Measurements from ENCODE around the gene IFT57. TPM values are rescaled to one million over a fixed set of nuclear protein-coding genes. Genes with fewer than 3 reads are reported as not detected.

Gene IFT57
- total RNA-seq, 1 donor from 2014 or later, result 34.9 TPM

- Mint-ChIP-seq H3K9me3 (peaks cover 11% of the 10 kb centered on the region), H3K36me3 (ENCODE audit: low read depth) (peaks cover 45% of the 10 kb centered on the region), H3K27ac (peak overlapping the region; percentile 95), H3K4me3 (peak overlapping the region; percentile 87), H3K4me1 (ENCODE audit: low read depth) (peaks cover 84% of the 10 kb centered on the region), H3K27me3 (ENCODE audit: insufficient read depth) (no peaks in the 10 kb centered on the region)
- DNase-seq (ENCODE audit: low spot score), result peak; percentile 60
- intact Hi-C loops (cut with micrococcal nuclease), result loop anchor here (5.0 to 10.0 kb wide), 2 partner anchors 80 to 603 kb away; partner anchors contain the start of gene BBX
Observed at GRCh38 chr3:108127301-108127988, 94.8 kb downstream of the IFT57 start.

GRCh38 chr3:108126348-108126747 is 95.9 kb downstream of the IFT57 start:
- intact Hi-C loops (cut with micrococcal nuclease), result loop anchor here (5.0 to 10.0 kb wide), 2 partner anchors 79 to 602 kb away; partner anchors contain the start of gene BBX
- no peak for DNase-seq (ENCODE audit: low spot score)
- H3K36me3 Mint-ChIP-seq (ENCODE audit: low read depth), result peaks cover 34% of the 10 kb centered on the region
- H3K27me3 Mint-ChIP-seq (ENCODE audit: insufficient read depth), result peaks cover 2% of the 10 kb centered on the region
- peaks cover 11% of the 10 kb centered on the region for H3K9me3 Mint-ChIP-seq
- peak overlapping the region; percentile 96 for H3K27ac Mint-ChIP-seq
- H3K4me1 Mint-ChIP-seq (ENCODE audit: low read depth), result peaks cover 74% of the 10 kb centered on the region
- H3K4me3 Mint-ChIP-seq, result peak overlapping the region; percentile 89

GRCh38 chr3:108125550-108126071 is 96.6 kb downstream of the IFT57 start:
- peak; percentile 46 for DNase-seq (ENCODE audit: low spot score)
- Mint-ChIP-seq H3K4me1 (ENCODE audit: low read depth) (peaks cover 66% of the 10 kb centered on the region), H3K27ac (peak overlapping the region; percentile 96), H3K27me3 (ENCODE audit: insufficient read depth) (peaks cover 2% of the 10 kb centered on the region), H3K36me3 (ENCODE audit: low read depth) (peaks cover 32% of the 10 kb centered on the region), H3K4me3 (peak overlapping the region; percentile 89), H3K9me3 (peaks cover 11% of the 10 kb centered on the region)
- intact Hi-C loops (cut with micrococcal nuclease), result loop anchor here (1.0 to 10.0 kb wide), 7 partner anchors 35 to 709 kb away; partner anchors contain the start of genes BBX and IFT57

GRCh38 chr3:108125153-108125543 is 97.1 kb downstream of the IFT57 start:
- no peak for DNase-seq (ENCODE audit: low spot score)
- Mint-ChIP-seq H3K9me3 (peaks cover 11% of the 10 kb centered on the region), H3K27me3 (ENCODE audit: insufficient read depth) (peaks cover 2% of the 10 kb centered on the region), H3K27ac (peak overlapping the region; percentile 96), H3K36me3 (ENCODE audit: low read depth) (peaks cover 32% of the 10 kb centered on the region), H3K4me1 (ENCODE audit: low read depth) (peaks cover 62% of the 10 kb centered on the region), H3K4me3 (peak overlapping the region; percentile 89)
- intact Hi-C loops (cut with micrococcal nuclease), result loop anchor here (1.0 to 10.0 kb wide), 7 partner anchors 35 to 710 kb away; partner anchors contain the start of genes BBX and IFT57

- DNase-seq (ENCODE audit: low spot score), result peak; percentile 67
- Mint-ChIP-seq H3K4me1 (ENCODE audit: low read depth) (peaks cover 59% of the 10 kb centered on the region), H3K36me3 (ENCODE audit: low read depth) (peaks cover 28% of the 10 kb centered on the region), H3K4me3 (peak overlapping the region; percentile 89), H3K27me3 (ENCODE audit: insufficient read depth) (peaks cover 2% of the 10 kb centered on the region), H3K27ac (peak overlapping the region; percentile 96), H3K9me3 (peaks cover 11% of the 10 kb centered on the region)
- intact Hi-C loops (cut with micrococcal nuclease), result loop anchor here (1.0 to 10.0 kb wide), 10 partner anchors 10 to 710 kb away; partner anchors contain the start of genes BBX and IFT57
Observed at GRCh38 chr3:108124337-108125152, 97.7 kb downstream of the IFT57 start.

GRCh38 chr3:108123326-108123725 is 98.9 kb downstream of the IFT57 start:
- intact Hi-C loops (cut with micrococcal nuclease), result loop anchor here (10.0 kb wide), 1 partner anchor 599 kb away; the partner anchor contains the start of gene BBX
- DNase-seq (ENCODE audit: low spot score), result no peak
- peaks cover 60% of the 10 kb centered on the region for H3K4me1 Mint-ChIP-seq (ENCODE audit: low read depth)
- H3K4me3 Mint-ChIP-seq, result no peak overlapping the region
- H3K9me3 Mint-ChIP-seq, result peaks cover 7% of the 10 kb centered on the region
- peak overlapping the region; percentile 56 for H3K27ac Mint-ChIP-seq
- H3K36me3 Mint-ChIP-seq (ENCODE audit: low read depth), result peaks cover 17% of the 10 kb centered on the region
- H3K27me3 Mint-ChIP-seq (ENCODE audit: insufficient read depth), result peaks cover 2% of the 10 kb centered on the region

- Mint-ChIP-seq H3K4me1 (ENCODE audit: low read depth) (peaks cover 62% of the 10 kb centered on the region), H3K36me3 (ENCODE audit: low read depth) (peaks cover 10% of the 10 kb centered on the region), H3K9me3 (peaks cover 1% of the 10 kb centered on the region), H3K4me3 (no peak overlapping the region), H3K27me3 (ENCODE audit: insufficient read depth) (peaks cover 2% of the 10 kb centered on the region), H3K27ac (no peak overlapping the region)
- intact Hi-C loops (cut with micrococcal nuclease), result loop anchor here (10.0 kb wide), 1 partner anchor 597 kb away; the partner anchor contains the start of gene BBX
- no peak for DNase-seq (ENCODE audit: low spot score)
Observed at GRCh38 chr3:108122276-108122675, 99.9 kb downstream of the IFT57 start.

- no peaks in the 10 kb centered on the region for H3K9me3 Mint-ChIP-seq
- intact Hi-C loops (cut with micrococcal nuclease), result loop anchor here (2.0 to 10.0 kb wide), 2 partner anchors 15 to 595 kb away; partner anchors contain the start of gene BBX
- no peak overlapping the region for H3K27ac Mint-ChIP-seq
- peaks cover 8% of the 10 kb centered on the region for H3K27me3 Mint-ChIP-seq (ENCODE audit: insufficient read depth)
- no peak overlapping the region for H3K4me3 Mint-ChIP-seq
- no peak for DNase-seq (ENCODE audit: low spot score)
- H3K36me3 Mint-ChIP-seq (ENCODE audit: low read depth), result no peaks in the 10 kb centered on the region
- peaks cover 43% of the 10 kb centered on the region for H3K4me1 Mint-ChIP-seq (ENCODE audit: low read depth)
Observed at GRCh38 chr3:108119398-108120104, 102.7 kb downstream of the IFT57 start.

GRCh38 chr3:108118038-108118768 is 104.0 kb downstream of the IFT57 start:
- Mint-ChIP-seq H3K4me3 (no peak overlapping the region), H3K27ac (peak overlapping the region; percentile 11), H3K4me1 (ENCODE audit: low read depth) (peaks cover 29% of the 10 kb centered on the region), H3K36me3 (ENCODE audit: low read depth) (no peaks in the 10 kb centered on the region), H3K9me3 (no peaks in the 10 kb centered on the region), H3K27me3 (ENCODE audit: insufficient read depth) (peaks cover 8% of the 10 kb centered on the region)
- intact Hi-C loops (cut with micrococcal nuclease), result loop anchor here (1.0 to 2.0 kb wide), 3 partner anchors 17 to 28 kb away; no protein-coding TSS in a partner anchor
- DNase-seq (ENCODE audit: low spot score), result no peak

- Mint-ChIP-seq H3K4me3 (no peak overlapping the region), H3K27ac (peak overlapping the region; percentile 19), H3K27me3 (ENCODE audit: insufficient read depth) (peaks cover 8% of the 10 kb centered on the region)
Observed at GRCh38 chr3:108117241-108117775, 104.9 kb downstream of the IFT57 start.

GRCh38 chr3:108114423-108115065 is 107.7 kb downstream of the IFT57 start:
- no peaks in the 10 kb centered on the region for H3K36me3 Mint-ChIP-seq (ENCODE audit: low read depth)
- peaks cover 26% of the 10 kb centered on the region for H3K4me1 Mint-ChIP-seq (ENCODE audit: low read depth)
- peaks cover 16% of the 10 kb centered on the region for H3K27me3 Mint-ChIP-seq (ENCODE audit: insufficient read depth)
- H3K27ac Mint-ChIP-seq, result no peak overlapping the region
- no peak overlapping the region for H3K4me3 Mint-ChIP-seq
- intact Hi-C loops (cut with micrococcal nuclease), result no loop called here
- H3K9me3 Mint-ChIP-seq, result no peaks in the 10 kb centered on the region
- DNase-seq (ENCODE audit: low spot score), result no peak

More at GRCh38 chr3:108117241-108117775, 104.9 kb downstream of the IFT57 start:
- Mint-ChIP-seq H3K9me3 (no peaks in the 10 kb centered on the region), H3K36me3 (ENCODE audit: low read depth) (no peaks in the 10 kb centered on the region), H3K4me1 (ENCODE audit: low read depth) (peaks cover 27% of the 10 kb centered on the region)
- intact Hi-C loops (cut with micrococcal nuclease), result no loop called here
- DNase-seq (ENCODE audit: low spot score), result no peak
